GM21390 (cell line): Measurements from ENCODE around the gene FOXP4.
A peak's percentile ranks its signal among the peaks of the same experiment; 100 is the strongest.

Experiments
- ATAC-seq: cut with Tn5 transposase; IDR thresholded peaks from one replicate; pipeline ENCODE4 v1.9.1; 2021; ENCODE audit not compliant: unreplicated experiment

Gene FOXP4

GRCh38 chr6:41546475-41546865, 289 bp downstream of the FOXP4 start:
- peak; percentile 40 for ATAC-seq

- no peak for ATAC-seq
These were observed 951 bp downstream of the FOXP4 start for GRCh38 chr6:41546866-41547798.

- ATAC-seq: no peak
These were observed 1.6 kb downstream of the FOXP4 start for GRCh38 chr6:41547799-41548097.

- no peak for ATAC-seq
These were observed 2.1 kb downstream of the FOXP4 start for GRCh38 chr6:41548098-41548840.

- no peak for ATAC-seq
These were observed 2.9 kb downstream of the FOXP4 start for GRCh38 chr6:41548841-41549642.

GRCh38 chr6:41549673-41550072, 3.5 kb downstream of the FOXP4 start:
- no peak for ATAC-seq

- no peak for ATAC-seq
These were observed 5.0 kb downstream of the FOXP4 start for GRCh38 chr6:41551086-41551700.

GRCh38 chr6:41551857-41552256, 5.7 kb downstream of the FOXP4 start:
- no peak for ATAC-seq

GRCh38 chr6:41552723-41553122, 6.5 kb downstream of the FOXP4 start:
- ATAC-seq: no peak

GRCh38 chr6:41553405-41553999, 7.3 kb downstream of the FOXP4 start:
- no peak for ATAC-seq

- ATAC-seq: no peak
These were observed 9.4 kb downstream of the FOXP4 start for GRCh38 chr6:41555326-41556300.

GRCh38 chr6:41557335-41557734, 11.2 kb downstream of the FOXP4 start:
- ATAC-seq: no peak

- no peak for ATAC-seq
These were observed 12.0 kb downstream of the FOXP4 start for GRCh38 chr6:41558033-41558807.

- ATAC-seq: no peak
These were observed 13.7 kb downstream of the FOXP4 start for GRCh38 chr6:41559655-41560427.

GRCh38 chr6:41560431-41561192, 14.4 kb downstream of the FOXP4 start:
- peak; percentile 76 for ATAC-seq

GRCh38 chr6:41561416-41561815, 15.2 kb downstream of the FOXP4 start:
- no peak for ATAC-seq
